ENCODE measurements around the gene PALB2. TPM values are rescaled to one million over a fixed set of nuclear protein-coding genes. Genes with fewer than 3 reads are reported as not detected.

PALB2 gene
- total RNA-seq, 1 donor from 2014 or later, result 8.4 TPM

DNA sequence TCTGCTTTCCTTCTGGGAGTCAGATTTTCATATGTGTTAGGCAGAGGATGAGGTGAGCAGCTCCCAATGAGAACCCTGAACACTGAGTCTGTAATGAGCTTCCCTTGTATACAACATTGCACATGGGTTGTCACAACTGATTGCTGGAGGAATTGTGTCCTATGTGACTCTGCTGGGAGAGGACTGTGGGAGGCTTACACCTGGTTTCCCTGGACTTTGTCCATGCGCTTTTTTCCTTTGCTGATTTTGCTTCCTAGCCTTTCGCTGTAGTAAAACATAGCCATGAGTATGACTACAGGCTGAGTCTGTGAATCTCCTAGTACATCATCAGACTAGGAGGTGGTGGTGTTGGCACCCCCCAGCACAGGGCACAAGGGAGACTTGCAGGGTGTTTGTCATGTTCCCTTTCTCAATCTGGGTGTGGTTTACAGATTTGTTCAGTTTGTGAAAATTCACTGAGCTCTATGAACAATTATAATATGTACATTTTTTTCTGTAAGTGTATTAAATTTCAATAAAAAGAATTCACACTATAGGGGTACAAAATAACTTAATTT lies 35.9 kb upstream of the PALB2 start:
- Mint-ChIP-seq H3K4me3 (ENCODE audit: unreplicated experiment) (no peak overlapping the region), H3K9me3 (ENCODE audit: low read depth) (no peaks in the 10 kb centered on the region), H3K27ac (ENCODE audit: unreplicated experiment) (no peak overlapping the region), H3K36me3 (ENCODE audit: low read depth) (peaks cover 3% of the 10 kb centered on the region), H3K4me1 (ENCODE audit: low read depth) (peaks cover 26% of the 10 kb centered on the region), H3K27me3 (ENCODE audit: low read depth) (no peaks in the 10 kb centered on the region)
- TF ChIP-seq, protein P1, sequence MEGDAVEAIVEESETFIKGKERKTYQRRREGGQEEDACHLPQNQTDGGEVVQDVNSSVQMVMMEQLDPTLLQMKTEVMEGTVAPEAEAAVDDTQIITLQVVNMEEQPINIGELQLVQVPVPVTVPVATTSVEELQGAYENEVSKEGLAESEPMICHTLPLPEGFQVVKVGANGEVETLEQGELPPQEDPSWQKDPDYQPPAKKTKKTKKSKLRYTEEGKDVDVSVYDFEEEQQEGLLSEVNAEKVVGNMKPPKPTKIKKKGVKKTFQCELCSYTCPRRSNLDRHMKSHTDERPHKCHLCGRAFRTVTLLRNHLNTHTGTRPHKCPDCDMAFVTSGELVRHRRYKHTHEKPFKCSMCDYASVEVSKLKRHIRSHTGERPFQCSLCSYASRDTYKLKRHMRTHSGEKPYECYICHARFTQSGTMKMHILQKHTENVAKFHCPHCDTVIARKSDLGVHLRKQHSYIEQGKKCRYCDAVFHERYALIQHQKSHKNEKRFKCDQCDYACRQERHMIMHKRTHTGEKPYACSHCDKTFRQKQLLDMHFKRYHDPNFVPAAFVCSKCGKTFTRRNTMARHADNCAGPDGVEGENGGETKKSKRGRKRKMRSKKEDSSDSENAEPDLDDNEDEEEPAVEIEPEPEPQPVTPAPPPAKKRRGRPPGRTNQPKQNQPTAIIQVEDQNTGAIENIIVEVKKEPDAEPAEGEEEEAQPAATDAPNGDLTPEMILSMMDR (IDR thresholded peaks at IDR 0.05), result no peak
- no peak for DNase-seq (ENCODE audit: low spot score)

DNA sequence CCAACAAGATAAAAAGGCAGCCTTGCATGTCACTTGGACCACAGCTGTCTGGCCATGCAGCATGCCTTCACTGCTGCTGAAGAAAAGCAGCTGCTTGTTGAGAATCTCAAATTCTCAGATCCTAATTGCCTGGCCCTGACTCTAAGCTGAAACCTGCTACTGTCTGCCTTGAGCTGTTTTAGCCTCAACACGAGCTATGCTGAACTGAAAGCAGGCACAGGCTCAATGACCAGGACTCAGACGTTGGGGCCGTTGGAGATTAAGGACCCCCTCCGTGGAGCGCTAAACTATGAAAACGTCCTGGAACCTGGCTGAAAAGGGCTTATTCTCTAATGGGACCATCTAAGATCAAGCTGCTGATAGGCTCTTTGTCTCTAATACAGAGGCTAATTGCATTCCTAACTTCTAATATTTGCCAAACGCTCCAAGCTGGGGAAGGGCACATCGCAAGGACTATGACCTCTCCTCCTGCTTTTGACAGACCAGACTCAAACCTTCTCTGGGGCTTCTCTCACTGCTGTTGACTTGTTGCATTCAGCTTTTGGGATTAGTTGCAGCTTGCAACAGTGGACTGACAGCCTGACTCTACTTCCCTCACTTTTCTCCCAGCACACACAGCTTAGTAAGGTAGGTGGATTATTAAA lies 33.0 kb upstream of the PALB2 start:
- H3K27me3 Mint-ChIP-seq (ENCODE audit: low read depth), result no peaks in the 10 kb centered on the region
- no peak overlapping the region for H3K27ac Mint-ChIP-seq (ENCODE audit: unreplicated experiment)

DNA sequence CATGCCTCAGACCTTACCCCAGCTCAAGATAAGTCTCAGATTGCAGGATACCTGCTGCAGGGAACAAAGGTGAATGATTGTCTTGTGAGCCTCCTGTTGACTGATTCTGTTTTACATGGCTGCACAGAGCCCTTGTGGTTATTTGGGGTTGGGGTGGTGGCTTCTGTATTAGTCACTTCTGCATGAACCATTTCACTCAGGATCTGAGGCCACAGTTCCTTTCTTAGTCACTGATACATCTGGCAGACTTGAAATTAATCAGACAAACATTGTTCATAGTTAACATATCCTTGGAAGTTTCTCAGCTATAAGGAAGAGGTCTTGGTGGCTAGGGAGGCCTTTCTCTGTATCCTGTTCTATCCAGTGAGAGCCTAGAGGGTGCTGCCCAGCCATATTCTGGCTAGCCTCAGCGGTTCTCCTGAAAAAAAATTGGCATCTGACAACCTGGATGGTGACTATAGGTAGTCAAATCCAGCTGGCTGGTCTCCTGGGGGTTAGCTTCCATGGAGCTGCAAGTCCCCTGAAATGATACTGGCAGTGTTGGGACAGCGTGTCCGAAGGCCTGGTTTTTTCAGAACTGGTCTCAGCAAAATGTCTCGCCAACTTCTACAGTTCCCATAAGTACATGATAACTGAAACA lies 29.1 kb upstream of the PALB2 start:
- Mint-ChIP-seq H3K9me3 (ENCODE audit: low read depth) (no peaks in the 10 kb centered on the region), H3K36me3 (ENCODE audit: low read depth) (peaks cover 17% of the 10 kb centered on the region), H3K27me3 (ENCODE audit: low read depth) (no peaks in the 10 kb centered on the region), H3K4me1 (ENCODE audit: low read depth) (no peaks in the 10 kb centered on the region), H3K4me3 (ENCODE audit: unreplicated experiment) (no peak overlapping the region), H3K27ac (ENCODE audit: unreplicated experiment) (no peak overlapping the region)
- TF ChIP-seq, protein P1 (IDR thresholded peaks at IDR 0.05), result no peak
- no peak for DNase-seq (ENCODE audit: low spot score)

More for the DNA sequence above, 33.0 kb upstream of the PALB2 start:
- DNase-seq (ENCODE audit: low spot score), result no peak
- H3K4me3 Mint-ChIP-seq (ENCODE audit: unreplicated experiment), result no peak overlapping the region
- no peaks in the 10 kb centered on the region for H3K9me3 Mint-ChIP-seq (ENCODE audit: low read depth)
- peaks cover 7% of the 10 kb centered on the region for H3K4me1 Mint-ChIP-seq (ENCODE audit: low read depth)
- TF ChIP-seq, protein P1 (IDR thresholded peaks at IDR 0.05), result no peak
- peaks cover 5% of the 10 kb centered on the region for H3K36me3 Mint-ChIP-seq (ENCODE audit: low read depth)

DNA sequence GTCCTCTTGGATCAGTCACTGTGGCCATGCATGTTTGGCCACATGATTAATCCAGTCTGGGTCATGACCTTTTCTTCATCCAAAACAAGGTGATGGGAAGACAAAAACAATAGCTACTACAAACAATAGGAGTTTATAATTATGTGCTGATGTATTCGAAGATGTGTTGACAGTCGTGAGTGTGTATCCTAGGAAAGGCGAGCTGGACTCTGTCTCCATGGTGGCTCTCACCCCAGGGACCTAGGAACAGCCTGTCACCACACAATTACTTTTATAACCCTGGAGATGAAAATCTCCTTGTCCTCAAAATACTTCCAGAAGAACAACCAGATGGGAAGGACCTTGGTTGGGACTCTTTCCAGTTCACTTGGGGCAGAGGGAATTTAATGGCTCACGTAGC lies 27.8 kb upstream of the PALB2 start:
- TF ChIP-seq, protein P1 (IDR thresholded peaks at IDR 0.05), result no peak
- H3K36me3 Mint-ChIP-seq (ENCODE audit: low read depth), result peaks cover 22% of the 10 kb centered on the region
- no peaks in the 10 kb centered on the region for H3K9me3 Mint-ChIP-seq (ENCODE audit: low read depth)
- no peak overlapping the region for H3K27ac Mint-ChIP-seq (ENCODE audit: unreplicated experiment)
- DNase-seq (ENCODE audit: low spot score), result no peak
- no peak overlapping the region for H3K4me3 Mint-ChIP-seq (ENCODE audit: unreplicated experiment)
- H3K27me3 Mint-ChIP-seq (ENCODE audit: low read depth), result no peaks in the 10 kb centered on the region
- H3K4me1 Mint-ChIP-seq (ENCODE audit: low read depth), result no peaks in the 10 kb centered on the region

DNA sequence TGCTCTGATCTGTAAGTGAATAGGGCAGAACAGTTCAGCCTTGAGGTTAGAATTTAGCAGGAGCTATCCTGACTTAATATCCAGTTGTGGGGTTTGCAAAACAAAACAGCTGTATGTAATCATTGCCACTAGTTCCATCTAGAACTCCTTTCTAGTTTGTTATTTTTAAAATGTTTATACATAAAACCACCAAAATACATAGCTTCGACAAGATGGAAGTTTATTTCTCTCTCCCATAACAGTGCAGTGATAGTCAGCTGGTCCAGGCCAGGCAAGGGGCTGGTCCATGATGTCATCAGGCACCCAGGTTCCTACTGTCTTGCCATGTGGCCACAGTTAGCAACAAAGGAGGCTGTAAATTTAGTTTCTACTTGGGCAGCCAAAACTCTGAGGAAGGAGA lies 27.1 kb upstream of the PALB2 start:
- Mint-ChIP-seq H3K9me3 (ENCODE audit: low read depth) (no peaks in the 10 kb centered on the region), H3K27me3 (ENCODE audit: low read depth) (no peaks in the 10 kb centered on the region), H3K36me3 (ENCODE audit: low read depth) (peaks cover 26% of the 10 kb centered on the region), H3K4me1 (ENCODE audit: low read depth) (no peaks in the 10 kb centered on the region), H3K4me3 (ENCODE audit: unreplicated experiment) (no peak overlapping the region), H3K27ac (ENCODE audit: unreplicated experiment) (no peak overlapping the region)
- TF ChIP-seq, protein P1 (IDR thresholded peaks at IDR 0.05), result no peak
- DNase-seq (ENCODE audit: low spot score), result no peak

Data from chondrocyte (in vitro differentiated cells).